ENCODE measurements around the gene IGSF8.

Gene IGSF8

GRCh38 chr1:160098852-160099561 lies 588 bp upstream of the IGSF8 start:
- peak; percentile 93 to 96 for DNase-seq (ENCODE audit: low read depth in 2 of 2)
- TF ChIP-seq, protein P1, sequence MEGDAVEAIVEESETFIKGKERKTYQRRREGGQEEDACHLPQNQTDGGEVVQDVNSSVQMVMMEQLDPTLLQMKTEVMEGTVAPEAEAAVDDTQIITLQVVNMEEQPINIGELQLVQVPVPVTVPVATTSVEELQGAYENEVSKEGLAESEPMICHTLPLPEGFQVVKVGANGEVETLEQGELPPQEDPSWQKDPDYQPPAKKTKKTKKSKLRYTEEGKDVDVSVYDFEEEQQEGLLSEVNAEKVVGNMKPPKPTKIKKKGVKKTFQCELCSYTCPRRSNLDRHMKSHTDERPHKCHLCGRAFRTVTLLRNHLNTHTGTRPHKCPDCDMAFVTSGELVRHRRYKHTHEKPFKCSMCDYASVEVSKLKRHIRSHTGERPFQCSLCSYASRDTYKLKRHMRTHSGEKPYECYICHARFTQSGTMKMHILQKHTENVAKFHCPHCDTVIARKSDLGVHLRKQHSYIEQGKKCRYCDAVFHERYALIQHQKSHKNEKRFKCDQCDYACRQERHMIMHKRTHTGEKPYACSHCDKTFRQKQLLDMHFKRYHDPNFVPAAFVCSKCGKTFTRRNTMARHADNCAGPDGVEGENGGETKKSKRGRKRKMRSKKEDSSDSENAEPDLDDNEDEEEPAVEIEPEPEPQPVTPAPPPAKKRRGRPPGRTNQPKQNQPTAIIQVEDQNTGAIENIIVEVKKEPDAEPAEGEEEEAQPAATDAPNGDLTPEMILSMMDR (IDR thresholded peaks at IDR 0.05; ENCODE audit: low read depth, low read length): no peak
- peak overlapping the region; percentile 47 to 73 for H3K4me3 ChIP-seq (replicated peaks in 1 of 2; ENCODE audit: low read depth in 2 of 2, low read length in 2 of 2)

DNA sequence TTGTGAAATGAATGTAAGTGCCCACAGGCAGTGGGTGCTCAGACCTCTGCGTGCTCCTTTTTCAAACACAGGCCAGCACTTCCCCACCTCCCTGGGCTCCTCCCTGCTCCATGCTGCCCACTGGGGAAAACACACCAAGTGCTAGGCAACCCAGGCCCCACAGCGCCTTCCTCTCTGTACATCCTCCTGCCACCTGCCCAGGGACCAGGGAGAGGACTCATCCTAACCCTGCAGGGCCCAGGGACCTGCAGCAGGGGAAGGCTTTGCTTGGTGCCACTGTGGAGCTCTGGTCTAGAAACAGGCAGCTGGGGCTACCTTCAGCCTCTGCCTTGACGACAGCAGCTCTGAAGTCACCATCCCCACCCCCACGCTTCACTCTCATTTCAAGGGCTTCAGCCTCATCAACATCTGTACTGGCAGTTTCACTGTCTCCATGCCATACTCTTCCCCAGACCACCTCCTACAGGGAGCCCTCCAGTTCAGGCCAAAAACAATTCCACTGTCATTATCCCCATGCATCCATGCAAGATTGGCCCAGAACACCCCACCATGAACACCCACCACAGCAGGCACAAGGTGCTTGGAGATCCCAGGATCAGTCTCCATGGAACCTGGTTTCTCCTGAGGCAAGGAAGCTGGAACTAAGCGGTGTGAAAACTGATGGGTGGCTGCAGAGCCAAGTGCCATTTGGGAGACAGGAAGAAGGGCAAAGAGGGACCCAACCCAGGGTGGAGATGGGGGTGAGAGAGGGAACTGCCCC lies 1.1 kb downstream of the IGSF8 start:
- H3K4me3 ChIP-seq (replicated peaks in 1 of 2; ENCODE audit: low read depth in 2 of 2, low read length in 2 of 2): peak overlapping the region; percentile 66 to 73
- no peak for DNase-seq (ENCODE audit: low read depth in 2 of 2)
- TF ChIP-seq, protein P1 (IDR thresholded peaks at IDR 0.05; ENCODE audit: low read depth, low read length): no peak

GRCh38 chr1:160096274-160097116 lies 1.9 kb downstream of the IGSF8 start:
- H3K4me3 ChIP-seq (replicated peaks in 1 of 2; ENCODE audit: low read depth in 2 of 2, low read length in 2 of 2): no peak overlapping the region

GRCh38 chr1:160095382-160096105 lies 2.9 kb downstream of the IGSF8 start:
- no peak for DNase-seq (ENCODE audit: low read depth in 2 of 2)
- no peak overlapping the region for H3K4me3 ChIP-seq (replicated peaks in 1 of 2; ENCODE audit: low read depth in 2 of 2, low read length in 2 of 2)
- TF ChIP-seq, protein P1 (IDR thresholded peaks at IDR 0.05; ENCODE audit: low read depth, low read length): no peak

More at GRCh38 chr1:160096274-160097116, 1.9 kb downstream of the IGSF8 start:
- TF ChIP-seq, protein P1 (IDR thresholded peaks at IDR 0.05; ENCODE audit: low read depth, low read length): no peak
- DNase-seq (ENCODE audit: low read depth in 2 of 2): peak in 1 of 2 donors; percentile 41

DNA sequence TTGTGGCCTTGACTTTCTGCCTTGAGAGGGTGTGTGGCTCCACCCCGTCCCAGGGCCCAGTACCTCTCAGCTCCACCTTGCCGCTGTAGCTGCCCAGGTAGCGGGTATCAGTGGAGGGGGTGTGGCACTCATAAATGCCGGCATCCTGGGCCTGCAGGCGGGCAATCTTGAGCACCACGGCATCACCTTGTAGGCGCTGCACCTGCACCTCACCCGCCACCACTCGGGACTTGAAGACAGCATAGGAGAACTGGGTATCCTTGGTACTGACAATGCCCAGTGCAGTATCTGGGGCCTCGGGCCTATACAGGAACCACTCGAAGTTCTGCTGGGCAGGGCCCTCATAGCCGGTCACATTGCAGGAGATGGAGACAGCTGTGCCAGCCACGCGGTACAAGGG lies 3.6 kb downstream of the IGSF8 start:
- no peak overlapping the region for H3K4me3 ChIP-seq (replicated peaks in 1 of 2; ENCODE audit: low read depth in 2 of 2, low read length in 2 of 2)
- TF ChIP-seq, protein P1 (IDR thresholded peaks at IDR 0.05; ENCODE audit: low read depth, low read length): no peak
- DNase-seq (ENCODE audit: low read depth in 2 of 2): no peak

DNA sequence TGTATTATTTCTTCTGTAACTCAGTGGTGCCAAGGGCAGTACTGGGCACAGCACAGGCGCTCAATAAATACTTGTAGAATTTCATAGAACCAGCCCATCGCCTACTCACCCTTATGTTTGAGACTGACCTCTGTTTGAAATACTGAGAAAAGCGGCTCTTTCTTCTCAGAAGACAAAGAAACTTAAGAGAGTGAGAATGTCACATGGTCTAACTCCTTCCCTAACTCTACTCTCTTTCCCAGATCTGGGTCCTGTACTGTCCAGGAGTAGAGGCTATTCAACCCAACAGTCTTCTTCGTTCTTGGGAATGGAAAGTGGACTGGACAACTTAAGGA lies 4.2 kb downstream of the IGSF8 start:
- H3K4me3 ChIP-seq (replicated peaks in 1 of 2; ENCODE audit: low read depth in 2 of 2, low read length in 2 of 2): no peak overlapping the region
- TF ChIP-seq, protein P1 (IDR thresholded peaks at IDR 0.05; ENCODE audit: low read depth, low read length): no peak
- DNase-seq (ENCODE audit: low read depth in 2 of 2): no peak

Data from cardiac fibroblast (primary cell).